ENCODE measurements around the gene CYP4F3.

The CYP4F3 gene

DNA sequence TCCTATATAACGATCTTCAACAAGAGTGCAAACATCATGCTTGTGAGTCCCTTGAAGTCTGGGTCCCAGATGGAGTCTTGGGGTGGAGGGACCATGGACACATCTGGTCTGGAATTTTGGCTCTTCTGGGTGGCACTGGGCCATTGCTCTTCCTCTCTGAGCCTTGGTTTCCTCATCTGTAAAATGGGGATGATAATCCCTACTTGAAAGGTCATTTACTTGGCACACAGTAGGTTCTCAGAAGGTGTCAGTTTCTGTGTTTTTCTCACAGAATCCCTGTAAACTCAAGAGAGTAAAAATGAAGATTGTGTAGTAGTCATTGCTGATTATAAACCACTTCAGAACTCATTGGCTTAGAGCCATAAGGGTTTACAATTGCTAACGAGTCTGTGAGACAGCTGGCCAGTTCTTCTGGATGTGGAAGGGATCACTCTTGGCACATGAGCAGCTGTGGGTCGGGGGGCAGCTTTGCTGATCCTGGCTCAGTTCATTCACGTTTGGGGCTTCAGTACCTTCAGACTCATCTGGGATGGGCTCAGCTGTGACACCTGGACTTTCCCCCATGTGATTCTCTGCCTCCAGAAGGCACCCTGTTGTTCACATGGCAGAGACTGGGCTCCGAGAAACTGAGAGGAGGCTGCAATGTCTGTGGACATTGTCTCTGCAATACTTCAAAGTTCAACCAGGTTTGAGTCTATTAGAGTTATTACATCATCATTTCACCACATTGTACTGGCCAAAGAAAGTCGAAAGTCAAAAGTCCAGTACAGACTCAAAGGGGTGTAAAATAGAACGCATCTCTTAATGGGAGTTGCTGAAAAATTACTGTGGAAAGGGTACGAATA, 40.0 kb downstream of the CYP4F3 start:
- H3K9ac ChIP-seq, result no peak overlapping the region
- TF ChIP-seq Cebpa-rat (IDR thresholded peaks at IDR 0.05), result no peak
- H3K27ac ChIP-seq, result no peak overlapping the region
- H3K9me3 ChIP-seq, result no peaks in the 10 kb centered on the region
- no peaks in the 10 kb centered on the region for H3K36me3 ChIP-seq
- no peak overlapping the region for H3K4me2 ChIP-seq
- no peaks in the 10 kb centered on the region for H3K27me3 ChIP-seq
- no peaks in the 10 kb centered on the region for H4K20me1 ChIP-seq
- no peaks in the 10 kb centered on the region for H3K4me1 ChIP-seq
- H3K4me3 ChIP-seq, result no peak overlapping the region

- no peak for TF ChIP-seq Cebpa-rat (IDR thresholded peaks at IDR 0.05)
- no peaks in the 10 kb centered on the region for H4K20me1 ChIP-seq
- H3K27me3 ChIP-seq, result no peaks in the 10 kb centered on the region
- no peak overlapping the region for H3K9ac ChIP-seq
- H3K36me3 ChIP-seq, result no peaks in the 10 kb centered on the region
- H3K4me1 ChIP-seq, result no peaks in the 10 kb centered on the region
- H3K4me2 ChIP-seq, result no peak overlapping the region
- H3K27ac ChIP-seq, result no peak overlapping the region
- no peak overlapping the region for H3K4me3 ChIP-seq
- H3K9me3 ChIP-seq, result peaks cover 11% of the 10 kb centered on the region
Measured at GRCh38 chr19:15683411-15683810, 42.7 kb downstream of the CYP4F3 start.

GRCh38 chr19:15684828-15685227, 44.1 kb downstream of the CYP4F3 start:
- Histone ChIP-seq H3K4me2 (no peak overlapping the region), H3K27ac (no peak overlapping the region), H3K9ac (no peak overlapping the region), H3K36me3 (no peaks in the 10 kb centered on the region), H3K4me3 (no peak overlapping the region), H4K20me1 (no peaks in the 10 kb centered on the region), H3K27me3 (no peaks in the 10 kb centered on the region), H3K4me1 (no peaks in the 10 kb centered on the region), H3K9me3 (peaks cover 18% of the 10 kb centered on the region)
- TF ChIP-seq Cebpa-rat (IDR thresholded peaks at IDR 0.05), result no peak

DNA sequence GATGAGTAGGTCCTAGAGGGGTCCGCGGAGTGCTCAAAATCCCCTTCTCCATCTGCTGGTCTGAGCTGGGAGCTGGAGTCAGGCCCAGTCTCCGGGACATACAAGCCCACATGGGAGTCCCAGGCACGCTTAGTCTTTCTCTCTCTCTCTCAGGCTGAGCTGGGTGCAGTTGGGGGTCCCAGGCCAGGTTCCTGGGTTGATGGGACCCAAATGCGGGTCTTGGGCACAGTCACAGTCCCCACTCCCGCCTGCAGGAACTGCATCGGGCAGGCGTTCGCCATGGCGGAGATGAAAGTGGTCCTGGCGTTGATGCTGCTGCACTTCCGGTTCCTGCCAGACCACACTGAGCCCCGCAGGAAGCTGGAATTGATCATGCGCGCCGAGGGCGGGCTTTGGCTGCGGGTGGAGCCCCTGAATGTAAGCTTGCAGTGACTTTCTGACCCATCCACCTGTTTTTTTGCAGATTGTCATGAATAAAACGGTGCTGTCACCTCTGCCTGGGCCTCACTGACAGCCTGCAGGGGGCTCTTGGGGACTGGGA, 56.0 kb downstream of the CYP4F3 start:
- peaks cover 18% of the 10 kb centered on the region for H3K4me1 ChIP-seq

DNA sequence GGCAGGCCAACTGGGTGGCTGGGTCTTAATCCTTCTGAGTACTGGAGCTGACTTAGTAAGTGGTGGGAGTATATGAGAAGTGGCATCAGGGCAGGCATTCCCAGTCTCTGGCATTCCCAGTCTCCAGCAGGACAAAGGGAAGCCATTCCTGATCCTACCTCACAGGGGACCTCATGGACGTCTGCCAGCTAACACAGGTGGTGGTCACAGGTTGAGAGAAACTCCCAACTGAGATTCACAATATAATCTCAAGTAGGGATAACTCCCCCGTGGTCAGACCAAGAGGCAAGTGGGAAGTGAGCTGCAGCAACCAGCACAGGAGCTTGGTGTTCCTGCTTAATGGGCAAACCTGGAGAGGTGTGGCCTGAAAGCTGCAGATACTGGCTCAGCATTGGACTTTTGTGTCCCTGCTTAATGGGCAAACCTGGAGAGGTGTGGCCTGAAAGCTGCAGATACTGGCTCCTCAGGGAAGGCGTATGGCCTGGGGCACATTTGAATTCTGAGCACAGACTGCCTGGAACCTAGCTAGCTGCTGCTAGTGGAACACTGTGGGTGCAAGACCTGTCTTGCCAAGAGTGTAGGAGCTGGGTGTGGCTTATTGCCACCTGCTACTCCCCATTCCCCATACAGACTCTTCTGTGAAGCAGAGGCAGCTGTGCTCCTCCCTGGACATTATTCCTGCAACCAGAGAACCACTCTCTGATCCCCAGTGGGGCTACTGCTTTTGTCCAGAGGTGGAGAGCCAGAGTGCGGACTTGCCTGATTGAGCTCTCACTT, 61.2 kb downstream of the CYP4F3 start:
- H3K27ac ChIP-seq, result no peak overlapping the region
- H3K36me3 ChIP-seq, result no peaks in the 10 kb centered on the region
- no peak for TF ChIP-seq Cebpa-rat (IDR thresholded peaks at IDR 0.05)
- H3K9ac ChIP-seq, result no peak overlapping the region
- H3K27me3 ChIP-seq, result no peaks in the 10 kb centered on the region
- H3K4me3 ChIP-seq, result no peak overlapping the region
- peak overlapping the region; percentile 49 for H3K4me2 ChIP-seq
- peaks cover 28% of the 10 kb centered on the region for H3K4me1 ChIP-seq
- H3K9me3 ChIP-seq, result peaks cover 4% of the 10 kb centered on the region; the same call in 1 of the 2 replicates
- no peaks in the 10 kb centered on the region for H4K20me1 ChIP-seq

More for the DNA sequence above, 56.0 kb downstream of the CYP4F3 start:
- Histone ChIP-seq H4K20me1 (no peaks in the 10 kb centered on the region), H3K4me3 (peak overlapping the region; percentile 57), H3K4me2 (peak overlapping the region; percentile 73), H3K36me3 (no peaks in the 10 kb centered on the region), H3K27ac (peak overlapping the region; percentile 67), H3K27me3 (no peaks in the 10 kb centered on the region), H3K9me3 (peaks cover 25% of the 10 kb centered on the region), H3K9ac (no peak overlapping the region)
- no peak for TF ChIP-seq Cebpa-rat (IDR thresholded peaks at IDR 0.05)

DNA sequence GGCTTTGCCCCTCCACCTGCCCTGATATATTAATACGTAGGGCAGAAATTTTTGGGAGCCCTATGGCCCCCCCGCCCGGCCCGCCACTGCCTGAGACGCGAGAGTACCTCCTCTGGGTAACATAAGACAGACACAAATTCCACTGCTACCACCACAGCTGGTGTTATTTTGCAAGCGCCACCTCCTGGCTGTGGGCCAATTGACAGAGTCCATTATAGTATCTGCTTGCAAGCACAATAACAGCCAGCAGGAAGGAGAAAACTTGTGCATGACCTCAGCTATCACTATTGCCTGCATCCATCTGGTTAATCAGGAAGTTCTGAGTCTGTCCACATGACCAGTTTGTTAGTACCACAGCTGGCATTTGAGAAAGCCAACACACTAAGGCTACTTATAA, 61.8 kb downstream of the CYP4F3 start:
- Histone ChIP-seq H3K27me3 (no peaks in the 10 kb centered on the region), H3K9ac (no peak overlapping the region), H3K27ac (no peak overlapping the region), H3K4me3 (no peak overlapping the region), H3K36me3 (no peaks in the 10 kb centered on the region), H3K4me2 (peak overlapping the region; percentile 49), H3K9me3 (no peaks in the 10 kb centered on the region), H3K4me1 (peaks cover 22% of the 10 kb centered on the region), H4K20me1 (no peaks in the 10 kb centered on the region)
- TF ChIP-seq Cebpa-rat (IDR thresholded peaks at IDR 0.05), result no peak

Measured in BLaER1 (cell line).